WI38 (cell line): Measurements from ENCODE around the gene NCL.
"Not testable (repeated sequence)": the region's sequence is repeated elsewhere in the genome, so short reads cannot be mapped to it uniquely, and the experiment has no call there.

Experiments
- H3K4me3 ChIP-seq: 2 replicates; pipeline ENCODE4 v1.5.1; 2011; ENCODE audit warnings: low read depth, mild to moderate bottlenecking, control low read depth, low read length
- CTCF ChIP-seq: IDR thresholded peaks from 2 replicates; pipeline ENCODE4 v1.5.1; 2012; ENCODE audit warnings: low read depth, mild to moderate bottlenecking, control low read depth, low read length

The NCL gene

GRCh38 chr2:231452799-231453508 is 11.3 kb downstream of the NCL start:
- no peak for TF ChIP-seq CTCF
- no peak overlapping the region for H3K4me3 ChIP-seq

GRCh38 chr2:231450548-231450989 is 13.7 kb downstream of the NCL start:
- H3K4me3 ChIP-seq, result no peak overlapping the region
- no peak for TF ChIP-seq CTCF

GRCh38 chr2:231449503-231450054 is 14.7 kb downstream of the NCL start:
- TF ChIP-seq CTCF, result no peak
- H3K4me3 ChIP-seq, result no peak overlapping the region

GRCh38 chr2:231436957-231437356 is 27.3 kb downstream of the NCL start:
- TF ChIP-seq CTCF, result no peak

GRCh38 chr2:231433990-231434389 is 30.3 kb downstream of the NCL start:
- no peak for TF ChIP-seq CTCF
- no peak overlapping the region for H3K4me3 ChIP-seq

More at GRCh38 chr2:231436957-231437356, 27.3 kb downstream of the NCL start:
- H3K4me3 ChIP-seq, result no peak overlapping the region

- no peak for TF ChIP-seq CTCF
Measured at GRCh38 chr2:231431606-231432005, 32.7 kb downstream of the NCL start.

GRCh38 chr2:231430437-231430836 is 33.8 kb downstream of the NCL start:
- not testable (repeated sequence) for H3K4me3 ChIP-seq

More at GRCh38 chr2:231431606-231432005, 32.7 kb downstream of the NCL start:
- H3K4me3 ChIP-seq, result no peak overlapping the region

GRCh38 chr2:231429901-231430300 is 34.4 kb downstream of the NCL start:
- no peak overlapping the region for H3K4me3 ChIP-seq
- TF ChIP-seq CTCF, result no peak
